ENCODE measurements around the gene ADORA2A. TPM values are rescaled to one million over a fixed set of nuclear protein-coding genes. Genes with fewer than 3 reads are reported as not detected.

Gene ADORA2A
- total and polyA plus RNA-seq, 2 of the 13 experiments (the other 11 are each of a cell fraction or from before 2014, with no cell fraction given) = 3.3 to 5.0 TPM

DNA sequence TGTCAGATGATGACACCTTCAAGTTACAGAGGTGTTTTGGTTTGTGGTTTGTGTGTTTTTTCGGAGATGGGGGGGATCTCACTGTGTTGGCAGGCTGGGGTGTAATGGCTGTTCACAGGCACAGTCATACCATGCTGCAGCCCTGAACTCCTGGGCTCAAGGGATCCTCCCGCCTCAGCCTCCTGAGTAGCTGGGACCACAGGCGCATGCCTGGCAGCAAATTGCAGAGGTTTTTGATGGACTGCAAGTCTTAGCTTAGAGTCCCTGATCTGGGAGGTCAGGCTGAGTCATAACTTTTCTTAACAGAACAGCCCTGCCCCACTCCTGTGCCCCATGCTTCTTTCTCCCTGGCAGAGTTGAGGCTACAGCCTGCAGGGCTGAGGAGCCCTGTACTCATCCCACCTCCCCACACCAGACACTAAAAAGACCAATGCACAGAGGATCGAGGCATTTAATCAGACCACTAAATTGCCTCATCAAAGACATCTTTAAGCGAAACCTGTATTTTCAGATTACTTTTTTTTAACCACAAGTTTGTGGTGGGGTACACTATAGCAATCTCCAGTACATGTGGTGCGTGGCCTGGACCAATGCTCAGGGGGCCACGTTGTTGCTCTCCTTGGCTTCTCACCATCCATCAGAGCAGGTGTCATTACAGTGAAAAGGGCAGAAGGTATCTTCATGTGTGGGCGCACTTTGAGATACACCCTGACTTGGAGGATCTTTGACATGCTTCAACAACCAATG lies 17.1 kb upstream of the ADORA2A start:
- Histone ChIP-seq H3K27ac (ENCODE audit: extremely low read length, insufficient read depth, low read length) (no peak overlapping the region), H3K79me2 (ENCODE audit: insufficient read depth, low read length) (no peaks in the 10 kb centered on the region), H2AFZ (ENCODE audit: low read length) (no peak overlapping the region), H3K4me1 (ENCODE audit: insufficient read depth, low read length) (no peaks in the 10 kb centered on the region), H3K36me3 (replicated peaks in 1 of 2; ENCODE audit: control insufficient read depth in 1 of 2, insufficient read depth in 2 of 2, low read length in 2 of 2) (peaks cover 12 to 57% of the 10 kb centered on the region in 2 experiments), H3K9me3 (ENCODE audit: low read length) (no peaks in the 10 kb centered on the region), H3K27me3 (ENCODE audit: control insufficient read depth in 1 of 2, insufficient read depth in 2 of 2, low read length in 2 of 2) (no peaks in the 10 kb centered on the region), H3K4me2 (ENCODE audit: low read depth, low read length) (no peak overlapping the region), H4K20me1 (ENCODE audit: insufficient read depth, low read length) (no peaks in the 10 kb centered on the region), H3K9ac (ENCODE audit: insufficient read depth, low read depth, low read length) (no peak overlapping the region), H3K4me3 (replicated peaks in 1 of 3; ENCODE audit: insufficient read depth in 1 of 3, low read depth in 2 of 3, low read length in 3 of 3) (no peak overlapping the region)
- DNase-seq (ENCODE audit: low spot score) (no peak), FAIRE-seq (no peak), ATAC-seq (no peak)
- POLR2A ChIA-PET = interaction anchor here (1.0 kb wide), 1 partner anchor 10 kb away, joined by 3 read pairs; no protein-coding TSS in a partner anchor
- BruUV-seq (replicated peaks) = no TSS peak
- CTCF ChIA-PET (ENCODE audit: low intra/inter-chr PET ratio, low total read pairs) = no interaction called here
- intact Hi-C loops (cut with micrococcal nuclease; ENCODE audit: unreplicated experiment) (no loop called here), in situ Hi-C loops (cut with HindIII; ENCODE audit: extremely low pct_ligation_motif_present, low pct_unique_long_range_greater_than_20kb) (no loop called here)
- 100% methylated on average over 6 of the region's 8 CpGs for WGBS (ENCODE audit: low lambda C conversion rate)
- TF ChIP-seq TAF1 (CRISPR knock-in tag; IDR thresholded peaks at IDR 0.05) = no peak
- no peak for TF ChIP-seq MTF2 (CRISPR knock-in tag; IDR thresholded peaks at IDR 0.05; ENCODE audit: borderline replicate concordance)
- TF ChIP-seq RFXAP (CRISPR knock-in tag; IDR thresholded peaks at IDR 0.05; ENCODE audit: borderline replicate concordance) = no peak
- TF ChIP-seq ZNF660 (CRISPR knock-in tag; IDR thresholded peaks at IDR 0.05; ENCODE audit: borderline replicate concordance, low read depth) = no peak
- TF ChIP-seq, protein P1, sequence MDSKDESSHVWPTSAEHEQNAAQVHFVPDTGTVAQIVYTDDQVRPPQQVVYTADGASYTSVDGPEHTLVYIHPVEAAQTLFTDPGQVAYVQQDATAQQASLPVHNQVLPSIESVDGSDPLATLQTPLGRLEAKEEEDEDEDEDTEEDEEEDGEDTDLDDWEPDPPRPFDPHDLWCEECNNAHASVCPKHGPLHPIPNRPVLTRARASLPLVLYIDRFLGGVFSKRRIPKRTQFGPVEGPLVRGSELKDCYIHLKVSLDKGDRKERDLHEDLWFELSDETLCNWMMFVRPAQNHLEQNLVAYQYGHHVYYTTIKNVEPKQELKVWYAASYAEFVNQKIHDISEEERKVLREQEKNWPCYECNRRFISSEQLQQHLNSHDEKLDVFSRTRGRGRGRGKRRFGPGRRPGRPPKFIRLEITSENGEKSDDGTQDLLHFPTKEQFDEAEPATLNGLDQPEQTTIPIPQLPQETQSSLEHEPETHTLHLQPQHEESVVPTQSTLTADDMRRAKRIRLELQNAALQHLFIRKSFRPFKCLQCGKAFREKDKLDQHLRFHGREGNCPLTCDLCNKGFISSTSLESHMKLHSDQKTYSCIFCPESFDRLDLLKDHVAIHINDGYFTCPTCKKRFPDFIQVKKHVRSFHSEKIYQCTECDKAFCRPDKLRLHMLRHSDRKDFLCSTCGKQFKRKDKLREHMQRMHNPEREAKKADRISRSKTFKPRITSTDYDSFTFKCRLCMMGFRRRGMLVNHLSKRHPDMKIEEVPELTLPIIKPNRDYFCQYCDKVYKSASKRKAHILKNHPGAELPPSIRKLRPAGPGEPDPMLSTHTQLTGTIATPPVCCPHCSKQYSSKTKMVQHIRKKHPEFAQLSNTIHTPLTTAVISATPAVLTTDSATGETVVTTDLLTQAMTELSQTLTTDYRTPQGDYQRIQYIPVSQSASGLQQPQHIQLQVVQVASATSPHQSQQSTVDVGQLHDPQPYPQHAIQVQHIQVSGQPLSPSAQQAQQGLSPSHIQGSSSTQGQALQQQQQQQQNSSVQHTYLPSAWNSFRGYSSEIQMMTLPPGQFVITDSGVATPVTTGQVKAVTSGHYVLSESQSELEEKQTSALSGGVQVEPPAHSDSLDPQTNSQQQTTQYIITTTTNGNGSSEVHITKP (CRISPR knock-in tag; IDR thresholded peaks at IDR 0.05; ENCODE audit: low read depth) = no peak
- TF ChIP-seq HNRNPH1 (optimal IDR thresholded peaks at IDR 0.05; ENCODE audit: low read depth, low read length) = no peak
- TF ChIP-seq, protein P2, sequence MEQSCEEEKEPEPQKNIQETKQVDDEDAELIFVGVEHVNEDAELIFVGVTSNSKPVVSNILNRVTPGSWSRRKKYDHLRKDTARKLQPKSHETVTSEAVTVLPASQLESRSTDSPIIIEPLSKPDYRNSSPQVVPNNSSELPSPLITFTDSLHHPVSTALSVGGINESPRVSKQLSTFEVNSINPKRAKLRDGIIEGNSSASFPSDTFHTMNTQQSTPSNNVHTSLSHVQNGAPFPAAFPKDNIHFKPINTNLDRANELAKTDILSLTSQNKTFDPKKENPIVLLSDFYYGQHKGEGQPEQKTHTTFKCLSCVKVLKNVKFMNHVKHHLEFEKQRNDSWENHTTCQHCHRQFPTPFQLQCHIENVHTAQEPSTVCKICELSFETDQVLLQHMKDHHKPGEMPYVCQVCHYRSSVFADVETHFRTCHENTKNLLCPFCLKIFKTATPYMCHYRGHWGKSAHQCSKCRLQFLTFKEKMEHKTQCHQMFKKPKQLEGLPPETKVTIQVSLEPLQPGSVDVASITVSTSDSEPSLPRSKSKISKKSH (CRISPR knock-in tag; IDR thresholded peaks at IDR 0.05; ENCODE audit: borderline replicate concordance) = no peak
- no peak for TF ChIP-seq ZFYVE20 (CRISPR knock-in tag; IDR thresholded peaks at IDR 0.05; ENCODE audit: borderline replicate concordance, low read depth)
- TF ChIP-seq, protein P3, sequence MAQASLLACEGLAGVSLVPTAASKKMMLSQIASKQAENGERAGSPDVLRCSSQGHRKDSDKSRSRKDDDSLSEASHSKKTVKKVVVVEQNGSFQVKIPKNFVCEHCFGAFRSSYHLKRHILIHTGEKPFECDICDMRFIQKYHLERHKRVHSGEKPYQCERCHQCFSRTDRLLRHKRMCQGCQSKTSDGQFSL (CRISPR knock-in tag; IDR thresholded peaks at IDR 0.05) = no peak
- TF ChIP-seq, protein P4, sequence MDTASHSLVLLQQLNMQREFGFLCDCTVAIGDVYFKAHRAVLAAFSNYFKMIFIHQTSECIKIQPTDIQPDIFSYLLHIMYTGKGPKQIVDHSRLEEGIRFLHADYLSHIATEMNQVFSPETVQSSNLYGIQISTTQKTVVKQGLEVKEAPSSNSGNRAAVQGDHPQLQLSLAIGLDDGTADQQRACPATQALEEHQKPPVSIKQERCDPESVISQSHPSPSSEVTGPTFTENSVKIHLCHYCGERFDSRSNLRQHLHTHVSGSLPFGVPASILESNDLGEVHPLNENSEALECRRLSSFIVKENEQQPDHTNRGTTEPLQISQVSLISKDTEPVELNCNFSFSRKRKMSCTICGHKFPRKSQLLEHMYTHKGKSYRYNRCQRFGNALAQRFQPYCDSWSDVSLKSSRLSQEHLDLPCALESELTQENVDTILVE (CRISPR knock-in tag; IDR thresholded peaks at IDR 0.05) = no peak
- TF ChIP-seq, protein P5, sequence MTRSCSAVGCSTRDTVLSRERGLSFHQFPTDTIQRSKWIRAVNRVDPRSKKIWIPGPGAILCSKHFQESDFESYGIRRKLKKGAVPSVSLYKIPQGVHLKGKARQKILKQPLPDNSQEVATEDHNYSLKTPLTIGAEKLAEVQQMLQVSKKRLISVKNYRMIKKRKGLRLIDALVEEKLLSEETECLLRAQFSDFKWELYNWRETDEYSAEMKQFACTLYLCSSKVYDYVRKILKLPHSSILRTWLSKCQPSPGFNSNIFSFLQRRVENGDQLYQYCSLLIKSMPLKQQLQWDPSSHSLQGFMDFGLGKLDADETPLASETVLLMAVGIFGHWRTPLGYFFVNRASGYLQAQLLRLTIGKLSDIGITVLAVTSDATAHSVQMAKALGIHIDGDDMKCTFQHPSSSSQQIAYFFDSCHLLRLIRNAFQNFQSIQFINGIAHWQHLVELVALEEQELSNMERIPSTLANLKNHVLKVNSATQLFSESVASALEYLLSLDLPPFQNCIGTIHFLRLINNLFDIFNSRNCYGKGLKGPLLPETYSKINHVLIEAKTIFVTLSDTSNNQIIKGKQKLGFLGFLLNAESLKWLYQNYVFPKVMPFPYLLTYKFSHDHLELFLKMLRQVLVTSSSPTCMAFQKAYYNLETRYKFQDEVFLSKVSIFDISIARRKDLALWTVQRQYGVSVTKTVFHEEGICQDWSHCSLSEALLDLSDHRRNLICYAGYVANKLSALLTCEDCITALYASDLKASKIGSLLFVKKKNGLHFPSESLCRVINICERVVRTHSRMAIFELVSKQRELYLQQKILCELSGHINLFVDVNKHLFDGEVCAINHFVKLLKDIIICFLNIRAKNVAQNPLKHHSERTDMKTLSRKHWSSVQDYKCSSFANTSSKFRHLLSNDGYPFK (CRISPR knock-in tag; IDR thresholded peaks at IDR 0.05; ENCODE audit: borderline replicate concordance) = no peak
- TF ChIP-seq CEBPB (IDR thresholded peaks at IDR 0.05; ENCODE audit: borderline replicate concordance, low read depth, low read length) = no peak
- no peak for TF ChIP-seq U2AF2 (IDR thresholded peaks at IDR 0.05; ENCODE audit: low read depth, low read length)

All from HepG2 (cell line).